ENCODE measurements around the gene ST6GALNAC4.

ST6GALNAC4 gene

GRCh38 chr9:127931092-127931881 is 14.4 kb upstream of the ST6GALNAC4 start:
- Histone ChIP-seq H3K27me3 (peaks cover 0 to 38% of the 10 kb centered on the region in 2 donors), H3K4me1 (peaks cover 0 to 47% (median 41%) of the 10 kb centered on the region in 4 donors), H3K9me3 (no peaks in the 10 kb centered on the region), H3K4me3 (peak overlapping the region; percentile 42 to 64), H3K27ac (no peak overlapping the region), H3K36me3 (peaks cover 0 to 15% (median 8%) of the 10 kb centered on the region in 3 donors)
- intact Hi-C loops (cut with DNase I; ENCODE audit: low total_unique reads) = no loop called here
- TF ChIP-seq, protein P1, sequence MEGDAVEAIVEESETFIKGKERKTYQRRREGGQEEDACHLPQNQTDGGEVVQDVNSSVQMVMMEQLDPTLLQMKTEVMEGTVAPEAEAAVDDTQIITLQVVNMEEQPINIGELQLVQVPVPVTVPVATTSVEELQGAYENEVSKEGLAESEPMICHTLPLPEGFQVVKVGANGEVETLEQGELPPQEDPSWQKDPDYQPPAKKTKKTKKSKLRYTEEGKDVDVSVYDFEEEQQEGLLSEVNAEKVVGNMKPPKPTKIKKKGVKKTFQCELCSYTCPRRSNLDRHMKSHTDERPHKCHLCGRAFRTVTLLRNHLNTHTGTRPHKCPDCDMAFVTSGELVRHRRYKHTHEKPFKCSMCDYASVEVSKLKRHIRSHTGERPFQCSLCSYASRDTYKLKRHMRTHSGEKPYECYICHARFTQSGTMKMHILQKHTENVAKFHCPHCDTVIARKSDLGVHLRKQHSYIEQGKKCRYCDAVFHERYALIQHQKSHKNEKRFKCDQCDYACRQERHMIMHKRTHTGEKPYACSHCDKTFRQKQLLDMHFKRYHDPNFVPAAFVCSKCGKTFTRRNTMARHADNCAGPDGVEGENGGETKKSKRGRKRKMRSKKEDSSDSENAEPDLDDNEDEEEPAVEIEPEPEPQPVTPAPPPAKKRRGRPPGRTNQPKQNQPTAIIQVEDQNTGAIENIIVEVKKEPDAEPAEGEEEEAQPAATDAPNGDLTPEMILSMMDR (IDR thresholded peaks at IDR 0.05) = no peak
- DNase-seq = no peak

DNA sequence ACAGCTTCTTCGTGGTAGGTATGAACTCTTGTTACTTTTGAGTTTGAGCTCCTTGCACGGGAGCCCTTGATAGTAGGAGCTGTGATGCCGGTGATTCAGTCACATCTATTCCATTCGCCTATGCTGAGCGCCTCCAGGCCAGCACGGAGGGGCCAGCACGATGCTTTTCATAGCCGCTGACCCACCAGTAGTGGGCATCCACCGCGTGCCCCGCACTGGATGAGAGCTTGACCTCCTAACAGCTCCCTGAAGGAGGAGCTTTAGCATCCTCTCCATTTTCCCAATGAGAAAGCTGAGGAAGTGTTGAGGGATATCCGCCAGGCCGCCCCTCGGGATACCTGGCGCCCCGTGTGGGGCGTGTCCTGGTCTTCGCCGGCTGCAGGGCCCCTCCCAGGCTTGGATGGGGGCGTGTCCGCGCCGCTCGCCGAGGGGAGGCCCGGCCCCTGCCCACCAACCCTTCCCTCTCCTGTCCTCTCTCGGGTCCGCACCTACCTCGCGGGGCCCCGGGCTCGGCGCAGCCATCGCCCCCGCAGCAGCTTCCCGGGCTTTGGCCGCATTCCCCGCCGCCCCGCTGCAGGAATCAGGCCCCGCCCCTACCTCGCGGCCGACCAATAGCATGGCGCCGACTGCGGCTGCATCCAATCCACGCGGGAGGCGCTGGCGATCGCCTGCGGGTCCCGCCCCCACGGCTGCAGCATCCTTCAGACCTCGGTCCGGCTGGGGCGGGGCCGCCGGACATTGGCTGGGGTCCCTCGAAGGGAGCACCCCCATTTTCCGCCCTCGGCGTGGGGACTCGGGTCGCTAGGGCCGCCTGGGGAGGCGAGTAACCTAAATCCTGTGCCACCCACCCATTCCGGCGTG is 13.6 kb upstream of the ST6GALNAC4 start, which contains the start of gene PIP5KL1:
Gene PIP5KL1 (minus strand): TSS at position 547 of the 861 bp plus-strand sequence. CDS start 25 bp downstream, at position 522.
- Histone ChIP-seq H3K36me3 (peaks cover 0 to 9% (median 8%) of the 10 kb centered on the region in 3 donors), H3K4me1 (peaks cover 0 to 39% (median 34%) of the 10 kb centered on the region in 4 donors), H3K27ac (no peak within 1 kb of the TSS), H3K27me3 (peaks cover 0 to 45% of the 10 kb centered on the region in 2 donors), H3K4me3 (peak within 1 kb of the TSS; percentile 42 to 64), H3K9me3 (no peaks in the 10 kb centered on the region)
- TF ChIP-seq, protein P1 (IDR thresholded peaks at IDR 0.05) = no peak
- DNase-seq = peak; percentile 76 to 83
- intact Hi-C loops (cut with DNase I; ENCODE audit: low total_unique reads) = no loop called here

DNA sequence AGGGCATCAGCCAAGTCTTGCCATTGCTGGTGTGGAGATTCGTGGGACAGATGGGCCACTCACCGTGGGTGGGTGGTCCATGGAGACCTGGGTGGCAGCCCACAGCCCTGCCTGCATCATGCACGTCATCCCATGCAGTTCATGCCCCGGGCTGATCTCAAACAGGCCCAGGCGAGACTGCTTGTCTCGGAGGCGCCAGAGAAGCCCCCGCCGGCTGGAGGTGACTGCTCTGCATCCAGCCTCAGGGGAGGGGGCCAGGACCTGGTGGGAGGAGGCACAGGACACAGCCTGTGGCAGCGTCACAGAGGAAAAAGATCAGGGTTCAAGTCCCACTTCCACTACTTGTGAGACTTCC is 12.8 kb upstream of the ST6GALNAC4 start:
- H3K9me3 ChIP-seq = no peaks in the 10 kb centered on the region
- H3K4me3 ChIP-seq = no peak overlapping the region
- DNase-seq = no peak
- H3K4me1 ChIP-seq = peaks cover 0 to 38% (median 32%) of the 10 kb centered on the region in 4 donors
- H3K27ac ChIP-seq = no peak overlapping the region
- peaks cover 0 to 52% of the 10 kb centered on the region in 2 donors for H3K27me3 ChIP-seq
- TF ChIP-seq, protein P1 (IDR thresholded peaks at IDR 0.05) = no peak
- intact Hi-C loops (cut with DNase I; ENCODE audit: low total_unique reads) = no loop called here
- H3K36me3 ChIP-seq = peaks cover 0 to 3% (median under 1%) of the 10 kb centered on the region in 3 donors

DNA sequence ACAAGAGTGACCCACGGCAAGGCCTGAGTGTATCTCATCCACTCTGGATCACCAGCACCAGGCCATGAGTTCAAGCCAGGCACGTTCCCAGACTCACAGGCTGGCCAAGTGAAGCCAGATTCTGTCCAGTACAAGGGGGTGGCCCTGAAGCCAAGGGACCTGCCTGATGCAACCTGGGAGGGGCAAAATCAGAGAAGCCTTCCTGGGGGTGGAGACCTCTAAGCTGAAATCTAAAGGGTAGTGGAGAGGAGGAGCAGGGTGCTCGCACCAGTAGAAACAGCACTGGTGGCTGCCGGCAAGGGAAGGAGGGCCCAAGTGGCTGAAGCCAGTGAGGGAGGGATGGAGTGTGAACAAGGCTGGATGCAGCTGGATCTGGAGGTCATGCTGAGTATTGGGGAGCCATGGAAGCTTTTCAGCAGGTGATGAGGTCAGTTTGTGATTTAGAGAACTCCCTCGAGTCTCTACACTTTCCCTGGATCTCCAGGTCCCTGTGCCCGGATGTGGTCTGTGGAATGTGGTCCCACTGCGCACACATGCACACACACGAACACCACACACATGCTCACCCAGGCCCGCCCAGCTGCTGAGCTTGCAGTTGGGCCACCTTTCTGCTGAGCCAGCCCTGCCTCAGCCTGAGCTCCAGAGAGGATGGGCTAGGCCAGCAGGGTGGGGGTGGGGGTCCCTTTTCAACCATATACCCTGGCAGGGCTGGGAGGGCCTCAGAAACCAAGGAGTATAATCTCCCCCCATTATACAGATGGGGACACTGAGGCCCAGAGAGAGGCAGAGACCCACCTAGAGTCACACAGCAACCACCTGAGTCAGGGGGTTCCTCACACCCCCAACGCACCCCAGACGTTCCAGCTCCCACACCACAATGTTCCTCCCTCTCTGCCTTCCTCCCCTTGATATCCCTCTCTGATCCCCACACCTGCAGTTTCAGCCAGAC is 12.1 kb upstream of the ST6GALNAC4 start:
- Histone ChIP-seq H3K27ac (no peak overlapping the region), H3K4me3 (no peak overlapping the region), H3K36me3 (peaks cover 0 to 3% (median 0%) of the 10 kb centered on the region in 3 donors), H3K27me3 (peaks cover 0 to 52% of the 10 kb centered on the region in 2 donors), H3K4me1 (peaks cover 0 to 38% (median 32%) of the 10 kb centered on the region in 4 donors), H3K9me3 (no peaks in the 10 kb centered on the region)
- TF ChIP-seq, protein P1 (IDR thresholded peaks at IDR 0.05) = no peak
- intact Hi-C loops (cut with DNase I; ENCODE audit: low total_unique reads) = no loop called here
- DNase-seq = no peak
